NCI-H524 treated with DMSO at 0.1 percent for 48 hours (cell line): ENCODE results near the gene OBSCN.
"Not testable (repeated sequence)": the region's sequence is repeated elsewhere in the genome, so short reads cannot be mapped to it uniquely, and the experiment has no call there.

Source experiments
- DNase-seq: peaks from one replicate; lab custom pipeline; 2025; lab: John Stamatoyannopoulos, UW

The OBSCN gene

DNA sequence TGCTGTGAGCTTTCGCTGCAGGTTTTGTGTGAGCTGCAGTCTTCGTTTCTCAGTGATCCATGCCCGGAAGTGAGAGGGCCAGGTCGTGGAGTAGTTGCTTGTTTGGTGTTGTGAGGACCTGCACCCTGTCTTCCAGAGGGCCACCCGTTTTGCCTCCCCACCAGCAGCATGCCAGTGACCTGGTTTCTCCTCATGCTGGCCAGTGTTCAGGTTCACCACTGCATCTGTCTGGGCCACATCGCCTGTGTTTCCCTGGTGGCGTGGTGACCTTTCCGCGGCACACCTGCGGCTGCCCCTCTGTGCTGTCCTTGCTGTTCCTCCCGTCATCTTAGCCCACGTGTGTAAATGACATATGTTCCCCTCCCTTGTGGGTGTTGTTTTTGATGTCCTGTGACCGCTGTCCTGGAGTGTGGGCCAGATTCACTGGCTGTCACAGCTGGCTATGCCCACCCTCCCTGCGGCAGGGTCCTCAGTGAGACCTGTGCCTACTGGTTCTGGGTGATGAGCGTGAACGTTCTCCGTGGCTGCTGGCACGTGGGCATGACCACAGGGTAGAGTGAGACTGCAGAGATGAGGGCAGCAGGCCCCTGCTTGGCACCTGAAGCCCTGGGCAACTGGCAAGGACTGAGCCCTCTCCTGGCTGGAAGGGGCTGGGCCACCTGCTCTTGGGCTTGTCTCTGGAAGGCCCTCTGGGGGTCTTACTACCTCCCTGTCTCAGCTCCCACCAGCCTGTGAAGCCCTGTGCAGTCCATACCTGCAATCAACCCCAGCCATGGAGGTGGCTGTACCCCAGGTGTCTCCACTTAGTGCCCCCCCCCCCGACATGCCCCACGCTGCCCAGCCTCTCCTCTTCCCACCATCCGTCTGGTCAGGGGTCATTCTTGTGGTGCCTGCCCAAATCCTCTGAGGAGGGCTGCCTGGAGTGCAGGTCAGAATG is 35.0 kb upstream of the OBSCN start:
- no peak for DNase-seq

GRCh38 chr1:228173528-228174481 is 34.0 kb upstream of the OBSCN start:
- DNase-seq: not testable (repeated sequence)

GRCh38 chr1:228174482-228175315 is 33.1 kb upstream of the OBSCN start:
- DNase-seq: no peak

- DNase-seq: no peak
Observed at GRCh38 chr1:228175316-228176023, 32.4 kb upstream of the OBSCN start.

- DNase-seq: no peak
Observed at GRCh38 chr1:228176024-228176395, 31.8 kb upstream of the OBSCN start.

- no peak for DNase-seq
Observed at GRCh38 chr1:228176461-228177182, 31.2 kb upstream of the OBSCN start.

GRCh38 chr1:228177183-228177475 is 30.7 kb upstream of the OBSCN start:
- DNase-seq: no peak

- DNase-seq: no peak
Observed at GRCh38 chr1:228177721-228178710, 29.8 kb upstream of the OBSCN start.

- no peak for DNase-seq
Observed at GRCh38 chr1:228178737-228179684, 28.8 kb upstream of the OBSCN start.

- no peak for DNase-seq
Observed at GRCh38 chr1:228180271-228180958, 27.4 kb upstream of the OBSCN start.

- DNase-seq: no peak
Observed at GRCh38 chr1:228180959-228181644, 26.7 kb upstream of the OBSCN start.

DNA sequence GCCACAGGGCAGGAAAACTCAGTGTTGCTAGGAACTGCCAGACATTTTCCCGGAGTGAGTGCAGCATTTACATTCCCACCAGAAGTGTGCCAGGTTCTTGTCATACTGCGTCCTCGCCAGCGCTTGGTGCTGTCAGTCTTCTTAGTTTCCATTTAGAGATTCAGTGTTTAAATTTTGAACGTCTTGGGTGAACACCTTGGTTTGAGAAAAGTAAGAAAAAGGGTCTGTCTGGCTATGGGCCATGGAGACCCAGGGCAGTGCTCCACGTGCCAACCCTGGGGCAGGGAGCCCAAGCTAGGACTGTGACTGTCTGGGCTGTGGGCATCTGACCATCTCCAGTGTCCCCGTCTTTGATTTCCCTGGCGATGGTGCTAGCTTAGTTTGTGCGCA is 26.2 kb upstream of the OBSCN start:
- no peak for DNase-seq

DNA sequence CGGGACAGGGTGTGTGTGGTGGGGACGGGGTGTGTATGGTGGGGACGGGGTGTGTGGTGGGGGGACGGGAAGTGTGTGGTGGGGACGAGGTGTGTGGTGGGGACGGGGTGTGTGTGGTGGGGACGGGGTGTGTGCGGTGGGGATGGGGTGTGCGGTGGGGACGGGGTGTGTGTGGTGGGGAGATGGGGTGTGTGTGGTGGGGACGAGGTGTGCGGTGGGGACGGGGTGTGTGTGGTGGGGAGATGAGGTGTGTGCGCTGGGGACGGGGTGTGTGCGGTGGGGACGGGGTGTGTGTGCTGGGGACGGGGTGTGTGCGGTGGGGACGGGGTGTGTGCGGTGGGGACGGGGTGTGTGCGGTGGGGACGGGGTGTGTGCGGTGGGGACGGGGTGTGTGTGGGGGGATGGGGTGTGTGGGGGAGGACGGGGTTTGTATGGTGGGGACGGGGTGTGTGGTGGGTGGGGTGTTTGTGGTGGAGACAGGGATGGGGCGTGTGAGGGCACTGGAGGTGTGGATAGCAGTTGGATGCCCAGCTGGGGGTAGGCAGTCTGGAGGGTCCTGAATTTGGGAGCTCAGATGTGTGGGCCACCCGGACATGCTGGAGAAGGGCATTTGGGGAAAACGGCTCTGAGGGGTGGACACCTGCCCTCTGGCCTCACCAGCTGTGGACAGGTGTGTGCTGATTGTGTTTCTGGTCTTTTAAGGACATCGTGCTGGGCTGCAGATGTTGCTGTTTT is 25.4 kb upstream of the OBSCN start:
- DNase-seq: no peak

- DNase-seq: no peak
Observed at GRCh38 chr1:228184152-228184551, 23.7 kb upstream of the OBSCN start.

GRCh38 chr1:228185641-228185965 is 22.2 kb upstream of the OBSCN start:
- DNase-seq: no peak

DNA sequence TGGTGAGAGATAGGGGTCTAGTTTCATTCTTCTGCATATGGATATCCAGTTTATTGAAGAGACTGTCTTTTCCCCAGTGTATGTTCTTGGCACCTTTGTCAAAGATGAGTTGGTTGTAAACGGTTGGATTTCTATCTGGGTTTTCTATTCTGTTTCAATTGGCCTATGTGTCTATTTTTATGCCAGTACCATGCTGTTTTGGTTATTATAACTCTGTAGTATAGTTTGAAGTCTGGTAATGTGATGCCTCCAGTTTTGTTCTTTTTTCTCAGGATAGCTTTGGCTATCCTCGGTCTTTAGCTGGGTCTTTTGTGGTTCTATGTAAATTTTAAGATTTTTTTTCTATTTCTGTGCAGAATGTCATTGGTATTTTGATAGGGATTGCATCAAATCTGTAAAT is 19.6 kb upstream of the OBSCN start:
- not testable (repeated sequence) for DNase-seq

DNA sequence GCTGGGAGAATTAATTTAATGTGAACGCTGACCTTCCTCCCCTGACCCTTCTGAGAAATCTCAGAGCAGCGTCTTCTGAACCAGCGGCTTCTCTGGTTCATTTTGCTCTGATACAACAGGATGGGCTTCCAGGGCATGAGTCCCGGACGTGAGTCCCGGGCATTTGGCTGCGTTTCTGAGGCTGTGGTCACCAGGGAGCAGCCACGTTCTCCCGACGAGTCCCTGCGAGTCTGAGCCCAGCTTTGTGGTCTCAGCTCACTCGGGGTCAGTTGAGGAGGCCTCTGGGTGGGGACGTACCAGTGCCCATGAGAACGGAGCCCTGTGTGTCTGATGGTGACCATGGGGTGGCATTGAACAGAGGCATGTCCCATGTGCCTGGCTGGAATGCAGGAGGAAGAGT is 17.7 kb upstream of the OBSCN start:
- no peak for DNase-seq
